Esophagus mucosa (tissue), 1 donor: ENCODE measurements around the gene MINK1. TPM values are rescaled to one million over a fixed set of nuclear protein-coding genes. Genes with fewer than 3 reads are reported as not detected.

Experiments used
- ATAC-seq: fragments of 200-7000 bp; cut with Tn5 transposase; one replicate; pipeline ENCODE4 v1.9.1; 2020
- total RNA-seq: library from RNA; stranded (reverse); gene quantifications from one replicate; pipeline ENCODE4 v1.2.4, GENCODE V29; 2023
- donor health status: DM: yes; HTN: yes; CAD: no.

MINK1 gene
- total RNA-seq, 1 donor from 2014 or later: 124 TPM

DNA sequence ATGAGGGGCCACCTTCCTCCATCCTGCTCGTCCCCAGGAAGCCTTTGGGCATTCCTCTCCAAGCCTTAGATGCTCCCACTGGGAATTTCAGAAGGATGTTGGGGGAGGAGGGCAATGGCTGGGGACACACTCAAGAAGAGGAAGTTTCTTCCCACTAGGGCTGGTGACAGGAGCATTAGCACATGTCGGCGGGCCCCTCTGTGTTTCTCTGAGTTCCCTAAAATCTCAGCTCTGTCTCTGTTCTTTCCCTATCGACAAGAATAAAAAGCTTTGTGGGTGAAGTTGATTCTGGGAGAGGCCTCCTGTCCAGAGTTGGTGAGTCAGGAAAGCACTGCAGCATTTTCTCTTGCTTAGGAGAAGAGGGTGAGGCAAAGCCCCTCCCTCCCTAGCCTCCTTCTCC is 46.5 kb downstream of the MINK1 start:
- no peak for ATAC-seq

DNA sequence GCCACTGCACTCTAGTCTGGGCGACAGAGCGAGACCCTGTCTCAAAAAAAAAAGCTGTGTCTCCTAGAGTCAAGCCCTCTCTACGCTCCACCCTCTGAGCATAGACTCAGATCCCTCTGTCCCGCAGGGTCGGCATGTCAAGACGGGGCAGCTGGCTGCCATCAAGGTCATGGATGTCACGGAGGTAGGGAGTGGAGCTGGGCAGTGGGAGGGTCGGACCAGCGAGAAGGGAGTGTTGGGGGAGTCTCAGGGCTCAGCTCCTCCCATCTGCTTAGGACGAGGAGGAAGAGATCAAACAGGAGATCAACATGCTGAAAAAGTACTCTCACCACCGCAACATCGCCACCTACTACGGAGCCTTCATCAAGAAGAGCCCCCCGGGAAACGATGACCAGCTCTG is 47.7 kb downstream of the MINK1 start:
- no peak for ATAC-seq

DNA sequence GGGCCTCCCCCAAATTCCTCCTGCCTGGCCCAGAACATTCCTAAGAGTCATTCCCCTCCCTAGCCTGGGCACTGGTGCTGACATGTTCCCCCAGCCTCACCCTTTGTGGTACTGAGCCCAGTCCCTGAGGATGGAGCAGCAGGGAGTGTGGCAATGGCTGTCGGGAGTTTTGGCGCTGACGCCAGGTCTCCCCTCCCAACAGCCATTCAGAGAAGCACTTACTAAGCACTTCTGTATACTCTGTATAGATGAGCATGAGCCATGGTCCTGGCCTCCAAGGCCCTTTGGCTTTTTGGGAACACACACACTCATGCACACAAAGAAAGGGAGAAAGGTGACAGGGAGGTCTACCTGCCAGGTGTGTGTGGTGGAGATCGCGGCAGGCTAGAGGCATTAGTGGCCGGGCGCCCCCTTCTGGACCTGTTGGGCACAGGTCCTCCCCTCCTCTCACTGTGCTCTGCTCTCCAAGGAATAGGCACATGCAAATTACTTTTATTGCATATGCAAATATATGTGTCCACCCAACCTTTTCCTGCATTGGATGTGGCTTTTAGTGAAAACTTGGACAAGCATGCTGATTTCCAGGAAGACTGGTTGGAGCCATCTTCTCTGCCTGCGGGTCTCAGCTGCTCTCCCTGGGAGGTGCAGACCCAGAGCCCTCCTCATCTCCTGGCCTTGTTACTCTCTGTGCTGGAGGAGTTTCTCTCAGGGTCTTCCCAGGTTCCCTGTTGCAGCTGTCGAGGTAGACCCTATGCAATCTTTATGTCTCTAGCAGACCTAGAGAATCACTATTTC is 48.8 kb downstream of the MINK1 start:
- ATAC-seq: peak; percentile 84

DNA sequence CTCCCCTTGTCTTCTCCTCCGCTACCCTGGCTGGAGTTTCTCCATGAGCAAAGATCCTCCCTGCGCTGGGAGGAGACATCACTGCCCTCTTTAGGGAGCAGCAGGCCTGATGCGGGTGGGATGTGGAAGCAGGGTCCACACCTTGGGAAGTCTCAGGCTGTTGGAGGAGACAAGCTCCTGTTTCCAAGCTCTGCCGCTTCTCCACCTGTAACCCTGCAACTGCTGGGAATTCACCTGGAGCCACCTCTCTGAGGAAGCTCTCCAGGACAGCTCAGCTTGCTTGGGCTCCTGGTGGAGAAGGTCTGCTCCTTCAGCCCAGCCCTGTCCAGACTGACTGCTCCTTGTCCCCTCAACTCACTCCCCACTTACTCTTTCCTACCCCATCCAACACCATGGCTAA is 51.3 kb downstream of the MINK1 start:
- ATAC-seq: no peak

DNA sequence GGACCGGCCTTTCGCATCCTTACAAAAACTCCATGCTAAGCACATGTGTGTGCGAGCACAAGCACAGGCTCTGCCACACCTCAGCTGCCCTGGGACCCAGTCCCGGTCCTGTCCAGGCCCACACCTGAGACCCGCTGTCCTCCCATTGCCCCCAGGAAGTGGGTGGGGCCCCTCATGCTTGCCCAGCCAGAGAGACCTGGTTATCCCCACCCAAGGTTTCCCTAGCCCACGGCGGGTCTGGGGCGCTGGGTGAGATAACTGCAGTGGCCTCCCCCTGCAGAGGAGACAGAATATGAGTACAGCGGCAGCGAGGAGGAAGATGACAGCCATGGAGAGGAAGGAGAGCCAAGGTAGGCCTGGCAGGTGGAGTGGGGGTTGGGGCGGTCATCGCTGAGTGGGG is 53.7 kb downstream of the MINK1 start:
- ATAC-seq: no peak

DNA sequence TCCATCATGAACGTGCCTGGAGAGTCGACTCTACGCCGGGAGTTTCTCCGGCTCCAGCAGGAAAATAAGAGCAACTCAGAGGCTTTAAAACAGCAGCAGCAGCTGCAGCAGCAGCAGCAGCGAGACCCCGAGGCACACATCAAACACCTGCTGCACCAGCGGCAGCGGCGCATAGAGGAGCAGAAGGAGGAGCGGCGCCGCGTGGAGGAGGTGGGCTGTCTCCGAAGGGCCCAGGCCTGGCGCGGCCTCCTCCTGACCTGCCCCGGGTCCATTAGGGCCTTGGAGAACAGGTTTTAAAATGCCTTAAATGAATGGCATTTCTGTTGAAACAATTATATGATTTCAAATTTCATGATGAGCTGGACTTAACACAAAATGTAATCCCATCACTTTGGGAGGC is 54.4 kb downstream of the MINK1 start:
- no peak for ATAC-seq

DNA sequence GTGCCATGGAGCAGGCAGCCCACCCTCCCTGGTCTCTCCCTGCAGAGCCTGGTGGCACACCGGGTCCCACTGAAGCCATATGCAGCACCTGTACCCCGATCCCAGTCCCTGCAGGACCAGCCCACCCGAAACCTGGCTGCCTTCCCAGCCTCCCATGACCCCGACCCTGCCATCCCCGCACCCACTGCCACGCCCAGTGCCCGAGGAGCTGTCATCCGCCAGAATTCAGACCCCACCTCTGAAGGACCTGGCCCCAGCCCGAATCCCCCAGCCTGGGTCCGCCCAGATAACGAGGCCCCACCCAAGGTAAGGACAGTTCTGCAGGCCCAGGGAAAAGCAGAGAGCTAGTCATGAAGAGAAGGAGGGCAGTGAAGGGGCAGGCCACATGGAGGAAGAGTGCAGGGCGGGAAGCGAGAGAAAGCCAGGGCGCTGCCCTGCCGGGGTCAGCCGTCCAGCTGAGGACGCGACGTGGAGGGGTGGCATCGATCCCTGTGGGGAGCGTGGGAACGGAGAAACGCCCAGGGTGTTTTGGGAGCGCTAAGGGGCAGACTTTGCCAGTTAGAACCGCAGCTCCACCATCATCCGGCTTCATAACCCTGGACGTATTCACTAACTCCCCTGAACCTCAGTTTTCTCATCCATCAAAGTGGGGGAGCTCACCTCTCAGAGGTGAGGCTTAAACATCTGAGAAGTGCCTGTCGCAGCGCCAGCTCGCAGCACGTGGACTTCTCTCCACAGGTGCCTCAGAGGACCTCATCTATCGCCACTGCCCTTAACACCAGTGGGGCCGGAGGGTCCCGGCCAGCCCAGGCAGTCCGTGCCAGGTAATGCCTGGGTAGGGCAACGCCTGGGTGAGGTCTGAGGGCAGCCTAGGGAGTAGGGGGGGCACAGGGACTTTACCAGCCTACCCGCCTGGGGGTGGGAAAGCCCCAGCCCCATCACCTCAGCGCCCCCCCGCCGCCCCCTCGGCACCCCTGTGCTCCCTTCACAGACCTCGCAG is 58.6 kb downstream of the MINK1 start:
- ATAC-seq: peak; percentile 3

DNA sequence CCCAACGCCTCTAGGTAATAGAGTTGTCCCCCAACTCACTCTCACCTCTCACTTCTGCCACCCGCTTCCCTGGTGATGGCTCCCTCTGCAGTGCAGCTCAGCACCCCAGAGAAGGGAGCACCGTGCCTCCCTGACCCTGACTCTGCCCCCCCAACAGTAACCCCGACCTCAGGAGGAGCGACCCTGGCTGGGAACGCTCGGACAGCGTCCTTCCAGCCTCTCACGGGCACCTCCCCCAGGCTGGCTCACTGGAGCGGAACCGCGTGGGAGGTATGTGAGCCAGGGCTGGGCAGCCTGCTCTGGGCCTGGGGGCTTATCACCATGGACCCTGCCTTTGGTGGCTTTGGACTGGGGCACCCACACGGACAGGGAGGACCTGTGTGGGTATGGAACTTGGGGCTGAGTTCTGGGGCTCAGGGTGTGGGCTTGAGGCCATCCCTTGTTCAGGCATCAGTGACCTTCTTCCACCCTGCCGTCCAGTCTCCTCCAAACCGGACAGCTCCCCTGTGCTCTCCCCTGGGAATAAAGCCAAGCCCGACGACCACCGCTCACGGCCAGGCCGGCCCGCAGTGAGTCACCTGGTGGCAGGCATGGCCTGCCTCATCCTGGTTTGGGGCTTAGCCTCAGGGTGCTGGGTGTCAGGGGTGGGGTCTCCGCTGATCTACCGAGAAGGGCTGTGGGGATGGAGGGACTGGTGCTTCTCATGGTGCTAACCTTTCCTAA is 59.5 kb downstream of the MINK1 start:
- no peak for ATAC-seq

DNA sequence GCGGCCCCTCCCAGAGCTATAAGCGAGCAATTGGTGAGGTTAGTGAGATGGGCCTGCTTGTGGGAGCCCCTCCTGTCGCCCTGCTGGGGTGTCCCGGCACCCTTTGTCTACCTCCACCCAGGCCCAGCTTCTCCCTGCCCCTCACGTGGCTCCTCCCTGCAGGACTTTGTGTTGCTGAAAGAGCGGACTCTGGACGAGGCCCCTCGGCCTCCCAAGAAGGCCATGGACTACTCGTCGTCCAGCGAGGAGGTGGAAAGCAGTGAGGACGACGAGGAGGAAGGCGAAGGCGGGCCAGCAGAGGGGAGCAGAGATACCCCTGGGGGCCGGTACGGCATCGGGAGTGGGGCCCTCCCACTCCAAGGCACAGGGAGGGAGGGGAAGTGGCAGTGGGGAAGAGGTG is 60.1 kb downstream of the MINK1 start:
- no peak for ATAC-seq

DNA sequence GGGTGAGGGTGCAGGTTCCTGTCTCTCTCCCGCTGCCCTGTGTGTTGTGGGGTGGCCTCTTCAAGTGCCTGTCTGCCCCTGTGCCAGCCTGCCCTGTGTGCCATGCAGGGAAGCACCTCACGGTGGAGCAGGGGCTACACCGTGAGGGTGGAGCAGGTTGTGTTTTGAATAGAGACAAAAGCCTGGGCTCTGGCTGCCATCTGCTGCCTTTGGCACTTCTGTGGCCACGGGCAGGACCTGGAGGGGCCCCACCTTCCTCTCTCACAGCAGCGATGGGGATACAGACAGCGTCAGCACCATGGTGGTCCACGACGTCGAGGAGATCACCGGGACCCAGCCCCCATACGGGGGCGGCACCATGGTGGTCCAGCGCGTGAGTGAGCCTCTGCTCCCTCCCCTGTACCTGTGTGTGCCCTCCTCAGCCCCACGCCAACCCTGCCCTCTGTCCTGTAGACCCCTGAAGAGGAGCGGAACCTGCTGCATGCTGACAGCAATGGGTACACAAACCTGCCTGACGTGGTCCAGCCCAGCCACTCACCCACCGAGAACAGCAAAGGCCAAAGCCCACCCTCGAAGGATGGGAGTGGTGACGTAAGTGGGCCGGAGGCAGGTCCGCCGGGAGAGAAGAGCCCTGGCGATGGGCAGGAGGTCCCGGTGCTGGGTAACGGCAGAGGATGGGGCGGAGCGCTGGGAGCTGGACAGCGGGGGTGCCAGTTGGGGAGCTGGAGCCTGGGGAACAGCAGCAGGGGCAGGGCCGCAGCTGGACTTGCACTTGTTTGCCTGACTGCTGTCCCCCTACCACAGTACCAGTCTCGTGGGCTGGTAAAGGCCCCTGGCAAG is 60.8 kb downstream of the MINK1 start:
- no peak for ATAC-seq

DNA sequence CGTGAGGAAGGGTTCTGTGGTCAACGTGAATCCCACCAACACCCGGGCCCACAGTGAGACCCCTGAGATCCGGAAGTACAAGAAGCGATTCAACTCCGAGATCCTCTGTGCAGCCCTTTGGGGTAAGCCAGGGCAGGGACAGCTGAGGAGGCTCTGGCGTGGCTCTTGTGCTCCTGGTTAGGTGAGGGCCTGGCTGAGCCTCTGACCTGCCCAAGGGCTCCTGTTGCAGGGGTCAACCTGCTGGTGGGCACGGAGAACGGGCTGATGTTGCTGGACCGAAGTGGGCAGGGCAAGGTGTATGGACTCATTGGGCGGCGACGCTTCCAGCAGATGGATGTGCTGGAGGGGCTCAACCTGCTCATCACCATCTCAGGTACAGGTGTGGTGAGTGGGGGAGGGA is 62.0 kb downstream of the MINK1 start:
- ATAC-seq: no peak

DNA sequence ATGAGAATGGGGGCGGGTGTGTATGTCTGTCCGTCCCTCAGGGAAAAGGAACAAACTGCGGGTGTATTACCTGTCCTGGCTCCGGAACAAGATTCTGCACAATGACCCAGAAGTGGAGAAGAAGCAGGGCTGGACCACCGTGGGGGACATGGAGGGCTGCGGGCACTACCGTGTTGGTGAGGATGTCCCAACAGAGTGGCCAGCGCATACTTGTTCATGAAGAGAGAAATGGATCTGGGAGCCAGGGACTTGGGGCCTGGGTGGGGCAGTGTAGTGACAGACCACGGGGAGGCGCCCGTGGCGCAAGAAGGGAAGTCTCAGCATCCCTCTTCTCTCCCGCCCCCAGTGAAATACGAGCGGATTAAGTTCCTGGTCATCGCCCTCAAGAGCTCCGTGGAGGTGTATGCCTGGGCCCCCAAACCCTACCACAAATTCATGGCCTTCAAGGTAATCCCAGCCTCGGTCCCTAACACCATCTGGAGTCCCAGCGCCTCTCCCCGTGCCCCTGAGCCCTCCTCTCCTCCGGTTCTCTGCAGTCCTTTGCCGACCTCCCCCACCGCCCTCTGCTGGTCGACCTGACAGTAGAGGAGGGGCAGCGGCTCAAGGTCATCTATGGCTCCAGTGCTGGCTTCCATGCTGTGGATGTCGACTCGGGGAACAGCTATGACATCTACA is 62.7 kb downstream of the MINK1 start:
- no peak for ATAC-seq

DNA sequence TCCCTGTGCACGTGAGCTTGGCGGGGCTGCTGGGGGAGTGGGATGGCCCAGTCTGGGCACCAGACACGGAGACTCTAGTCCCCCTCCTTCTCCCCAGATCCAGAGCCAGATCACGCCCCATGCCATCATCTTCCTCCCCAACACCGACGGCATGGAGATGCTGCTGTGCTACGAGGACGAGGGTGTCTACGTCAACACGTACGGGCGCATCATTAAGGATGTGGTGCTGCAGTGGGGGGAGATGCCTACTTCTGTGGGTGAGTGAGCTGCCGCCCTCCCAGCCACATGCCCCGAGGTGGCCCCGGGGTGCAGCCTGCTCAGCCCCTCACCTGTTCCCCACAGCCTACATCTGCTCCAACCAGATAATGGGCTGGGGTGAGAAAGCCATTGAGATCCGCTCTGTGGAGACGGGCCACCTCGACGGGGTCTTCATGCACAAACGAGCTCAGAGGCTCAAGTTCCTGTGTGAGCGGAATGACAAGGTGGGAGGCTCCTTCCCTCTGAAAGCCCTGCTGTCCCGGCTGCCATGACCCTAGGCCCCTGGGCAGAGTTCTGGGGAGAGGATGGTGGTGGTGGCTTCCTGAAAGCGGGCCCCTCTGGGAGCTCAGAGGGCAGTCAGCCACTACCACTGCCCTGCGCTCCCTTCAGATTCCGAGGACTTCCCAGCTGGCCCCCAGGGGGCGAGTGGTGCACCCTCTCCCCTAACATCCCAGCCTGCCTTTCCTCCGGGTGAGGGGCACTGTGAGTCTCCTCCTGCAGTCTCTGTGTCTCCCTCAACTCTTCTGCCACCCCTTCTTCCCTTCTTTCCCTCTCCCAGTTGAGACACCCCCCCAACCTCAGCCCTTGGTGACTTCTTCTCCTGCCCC is 63.4 kb downstream of the MINK1 start:
- ATAC-seq: no peak

DNA sequence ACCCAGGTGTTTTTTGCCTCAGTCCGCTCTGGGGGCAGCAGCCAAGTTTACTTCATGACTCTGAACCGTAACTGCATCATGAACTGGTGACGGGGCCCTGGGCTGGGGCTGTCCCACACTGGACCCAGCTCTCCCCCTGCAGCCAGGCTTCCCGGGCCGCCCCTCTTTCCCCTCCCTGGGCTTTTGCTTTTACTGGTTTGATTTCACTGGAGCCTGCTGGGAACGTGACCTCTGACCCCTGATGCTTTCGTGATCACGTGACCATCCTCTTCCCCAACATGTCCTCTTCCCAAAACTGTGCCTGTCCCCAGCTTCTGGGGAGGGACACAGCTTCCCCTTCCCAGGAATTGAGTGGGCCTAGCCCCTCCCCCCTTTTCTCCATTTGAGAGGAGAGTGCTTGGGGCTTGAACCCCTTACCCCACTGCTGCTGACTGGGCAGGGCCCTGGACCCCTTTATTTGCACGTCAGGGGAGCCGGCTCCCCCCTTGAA is 64.1 kb downstream of the MINK1 start:
- no peak for ATAC-seq

DNA sequence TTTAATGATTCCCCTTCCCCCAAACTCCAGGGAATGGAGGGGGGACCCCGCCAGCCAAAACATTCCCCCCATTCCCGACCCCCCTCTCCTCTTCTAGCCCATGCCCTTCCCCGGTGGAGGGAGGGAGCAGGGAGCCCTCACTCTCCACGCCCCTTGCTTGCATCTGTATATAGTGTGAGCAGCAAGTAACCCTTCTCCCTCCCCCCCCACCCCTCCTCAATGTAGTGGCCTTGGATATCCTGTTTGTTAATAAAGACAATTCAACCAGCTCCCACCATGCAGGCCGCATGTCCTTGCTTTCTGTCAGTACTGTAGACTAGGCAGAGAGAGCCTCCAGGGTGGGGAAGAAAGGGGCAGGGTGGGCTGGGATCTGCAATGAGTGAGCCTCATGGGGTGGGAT is 64.6 kb downstream of the MINK1 start:
- ATAC-seq: no peak

DNA sequence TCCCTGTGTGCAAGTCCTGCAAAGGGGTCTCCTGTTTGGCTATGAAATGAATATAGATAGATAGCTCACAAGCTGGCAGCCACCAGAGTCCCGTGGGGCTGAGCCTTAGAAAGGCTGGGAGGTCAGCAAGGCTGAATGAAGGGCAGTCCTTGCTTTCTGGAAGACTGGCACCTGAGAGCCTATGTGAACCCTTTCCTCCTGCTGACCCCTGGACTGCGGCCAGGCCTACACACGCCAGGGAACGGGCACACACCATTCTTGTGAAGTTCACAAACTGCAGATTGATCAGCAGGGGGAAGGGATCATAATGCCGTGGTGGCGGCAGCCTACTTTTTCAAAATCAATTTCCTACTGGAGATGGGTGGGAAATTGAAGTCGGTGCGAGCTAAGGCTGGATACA is 65.2 kb downstream of the MINK1 start:
- no peak for ATAC-seq

DNA sequence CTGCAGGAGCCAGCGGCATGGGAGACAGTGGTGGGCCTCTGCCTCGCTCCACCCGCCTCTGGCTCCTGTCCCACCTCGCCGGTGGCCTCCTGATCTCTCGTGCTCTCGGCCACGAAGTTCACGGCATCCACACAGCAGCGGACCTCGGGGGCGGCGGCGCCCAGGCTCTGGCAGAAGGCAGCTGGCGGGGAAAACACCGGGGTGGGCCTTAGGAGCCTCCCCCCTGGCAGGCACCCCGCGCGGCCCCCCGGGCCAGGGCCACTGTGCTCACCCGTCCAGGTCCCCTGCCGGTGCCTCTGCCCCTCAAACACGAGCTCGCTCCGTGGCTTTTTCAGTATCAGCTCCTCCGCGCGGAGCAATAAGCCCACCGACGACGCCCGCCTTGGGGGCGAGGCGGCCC is 65.8 kb downstream of the MINK1 start:
- ATAC-seq: peak; percentile 0

DNA sequence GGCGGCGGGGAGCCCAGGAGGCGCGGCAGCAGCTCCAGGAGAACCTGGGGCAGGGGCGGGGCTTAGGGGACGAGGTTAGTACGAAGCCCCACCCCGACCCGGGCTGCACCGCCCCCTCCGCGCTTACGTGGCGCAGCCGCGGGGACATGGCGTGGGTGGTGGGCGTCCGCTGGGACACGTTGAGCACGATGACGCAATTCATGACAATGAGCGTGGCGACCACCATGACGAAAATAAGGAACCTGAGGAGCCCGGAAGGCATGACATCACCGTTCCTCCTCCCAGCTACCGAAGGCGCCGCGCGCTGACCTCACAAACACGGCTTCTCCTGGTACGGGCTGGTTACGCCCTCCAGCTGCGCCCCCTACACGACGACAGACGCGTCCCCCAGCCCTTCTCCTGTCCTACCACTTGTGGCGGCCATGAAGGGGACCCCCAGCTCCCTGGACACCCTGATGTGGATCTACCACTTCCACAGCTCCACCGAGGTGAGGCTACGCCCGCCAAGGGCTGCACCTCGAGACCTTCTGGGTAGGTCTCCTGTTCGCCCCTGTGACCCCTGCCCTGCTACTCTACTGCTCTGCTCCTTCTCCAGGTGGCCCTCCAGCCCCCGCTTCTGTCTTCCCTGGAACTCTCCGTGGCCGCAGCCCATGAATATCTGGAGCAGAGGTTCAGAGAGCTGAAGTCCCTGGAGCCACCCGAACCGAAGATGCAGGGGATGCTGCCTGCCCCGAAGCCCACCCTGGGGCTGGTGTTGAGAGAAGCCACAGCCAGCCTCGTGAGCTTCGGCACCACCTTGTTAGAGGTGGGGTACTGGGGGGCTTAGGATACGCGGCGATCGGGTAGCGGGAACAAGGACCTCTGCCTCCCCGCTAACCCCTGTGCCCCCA is 66.4 kb downstream of the MINK1 start, which contains the start of gene C17orf107:
TSS of gene C17orf107 (plus strand) at position 196 of the 890 bp plus-strand sequence. CDS start at position 423, 227 bp downstream.
- ATAC-seq: peak; percentile 63
